GM12892 (cell line): Measurements from ENCODE around the gene AP5B1.

Experiments used
- POLR2A ChIP-seq: IDR thresholded peaks from 2 replicates; pipeline ENCODE4 v1.6.1; 2011; ENCODE audit warnings: low read depth, low read length, control low read depth
- POLR2AphosphoS5 ChIP-seq: IDR thresholded peaks from 2 replicates; pipeline ENCODE4 v1.6.1; 2011; ENCODE audit warnings: low read depth, low read length, control low read depth
- TAF1 ChIP-seq: IDR thresholded peaks from 2 replicates; pipeline ENCODE4 v1.6.1; 2011; ENCODE audit warnings: low read depth, mild to moderate bottlenecking, control low read depth, low read length, borderline replicate concordance

GRCh38 chr11:65790902-65791650 lies 10.3 kb upstream of the AP5B1 start:
- no peak for TF ChIP-seq POLR2AphosphoS5
- no peak for TF ChIP-seq TAF1
- TF ChIP-seq POLR2A: no peak
